Activated naive CD4-positive, alpha-beta T cell treated with Interleukin-2 at 50 U/mL for 16 hours (primary cell): Measurements from ENCODE around the gene RAB20.
"Not testable (repeated sequence)": the region's sequence is repeated elsewhere in the genome, so short reads cannot be mapped to it uniquely, and the experiment has no call there.

Experiments used
- DNase-seq: peaks from one replicate; pipeline ENCODE4 v3.0.0-alpha.2; 2020

The RAB20 gene

DNA sequence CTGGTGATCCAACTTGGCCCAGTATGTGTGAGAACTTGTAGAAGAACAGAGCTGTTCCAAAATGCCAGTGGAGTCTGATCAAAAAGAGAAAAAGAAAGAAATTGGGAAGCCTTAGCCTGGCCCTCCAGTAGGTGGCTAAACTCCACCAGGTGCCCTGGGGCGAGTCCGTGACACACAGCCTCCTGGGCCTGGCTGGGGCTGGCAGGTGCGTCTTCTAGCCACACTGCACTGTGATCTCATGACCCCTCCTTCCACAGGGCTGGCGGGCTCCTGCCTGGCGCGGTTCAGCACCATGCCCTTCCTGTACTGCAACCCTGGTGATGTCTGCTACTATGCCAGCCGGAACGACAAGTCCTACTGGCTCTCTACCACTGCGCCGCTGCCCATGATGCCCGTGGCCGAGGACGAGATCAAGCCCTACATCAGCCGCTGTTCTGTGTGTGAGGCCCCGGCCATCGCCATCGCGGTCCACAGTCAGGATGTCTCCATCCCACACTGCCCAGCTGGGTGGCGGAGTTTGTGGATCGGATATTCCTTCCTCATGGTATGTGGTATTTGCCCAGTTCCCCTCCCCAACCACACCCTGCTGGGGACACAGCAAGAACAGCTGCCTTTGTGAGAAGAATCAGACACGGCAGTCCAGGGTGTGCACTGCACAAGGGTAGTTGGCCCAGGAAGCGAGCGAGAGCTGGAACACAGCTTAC lies 53.7 kb downstream of the RAB20 start:
- no peak for DNase-seq

DNA sequence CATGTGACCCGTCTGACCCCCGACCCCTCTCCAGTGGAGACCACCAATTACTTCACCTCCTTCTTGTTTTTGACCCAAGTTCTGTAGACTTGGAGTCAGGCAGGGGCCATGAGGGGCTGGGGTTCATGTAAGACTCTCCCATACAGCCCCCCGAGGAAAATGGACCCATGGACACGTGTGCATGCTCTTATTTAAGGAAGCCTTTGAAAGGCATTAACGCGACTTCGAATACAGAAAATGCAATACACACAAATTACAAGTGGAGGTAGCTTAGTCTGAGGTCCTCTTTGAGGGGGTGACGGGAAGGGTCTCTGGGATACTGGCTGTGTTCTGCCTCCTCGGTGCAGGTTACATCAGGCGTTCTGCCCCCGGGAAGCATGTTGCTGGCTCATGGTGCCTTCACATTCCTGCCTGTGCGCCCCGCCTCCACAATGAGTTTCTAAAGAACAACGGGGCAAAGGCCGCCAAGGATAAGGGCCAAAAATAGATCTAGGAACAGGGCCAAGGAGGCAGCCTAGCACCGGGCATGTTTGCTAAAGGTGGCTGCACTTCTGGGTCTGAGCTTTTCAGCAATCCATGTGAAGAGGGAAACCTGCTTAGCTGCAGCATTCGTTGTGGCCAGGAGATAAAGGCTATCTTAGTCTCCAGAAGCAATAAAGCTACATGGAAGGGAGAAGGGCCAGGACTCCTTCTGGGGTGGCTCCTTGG lies 54.5 kb downstream of the RAB20 start:
- no peak for DNase-seq

DNA sequence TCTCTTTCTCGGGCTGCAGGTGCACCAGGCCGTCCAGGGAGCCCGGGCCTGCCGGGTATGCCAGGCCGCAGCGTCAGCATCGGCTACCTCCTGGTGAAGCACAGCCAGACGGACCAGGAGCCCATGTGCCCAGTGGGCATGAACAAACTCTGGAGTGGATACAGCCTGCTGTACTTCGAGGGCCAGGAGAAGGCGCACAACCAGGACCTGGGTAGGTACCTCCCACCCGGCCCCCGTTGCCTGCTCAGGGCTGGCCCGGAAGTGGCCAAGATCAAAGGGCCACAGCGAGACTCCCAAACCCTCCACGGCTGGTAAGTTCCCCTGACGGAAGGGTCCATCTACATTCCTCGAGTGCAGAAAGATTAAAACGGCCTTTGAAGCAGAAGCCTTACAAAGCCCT lies 55.1 kb downstream of the RAB20 start:
- no peak for DNase-seq

DNA sequence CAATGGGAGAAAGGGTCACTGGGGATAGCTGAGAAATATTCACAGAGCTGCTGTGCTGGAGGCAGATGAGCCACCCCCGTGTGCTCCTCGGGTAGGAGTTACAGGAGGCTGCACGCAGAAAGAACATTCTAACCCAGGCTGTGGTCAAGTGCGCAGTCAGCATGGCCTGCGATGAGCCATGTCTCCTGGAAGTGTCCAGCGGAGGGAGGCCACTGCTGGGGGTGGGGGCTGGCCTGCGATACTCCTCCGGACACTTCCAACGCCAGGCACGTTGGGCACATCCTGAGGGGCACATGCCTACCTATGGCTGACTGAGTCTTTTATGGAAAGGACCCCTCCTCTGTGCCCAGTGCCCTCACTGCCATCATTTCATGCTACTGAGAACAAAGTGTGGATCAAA lies 55.9 kb downstream of the RAB20 start:
- no peak for DNase-seq

DNA sequence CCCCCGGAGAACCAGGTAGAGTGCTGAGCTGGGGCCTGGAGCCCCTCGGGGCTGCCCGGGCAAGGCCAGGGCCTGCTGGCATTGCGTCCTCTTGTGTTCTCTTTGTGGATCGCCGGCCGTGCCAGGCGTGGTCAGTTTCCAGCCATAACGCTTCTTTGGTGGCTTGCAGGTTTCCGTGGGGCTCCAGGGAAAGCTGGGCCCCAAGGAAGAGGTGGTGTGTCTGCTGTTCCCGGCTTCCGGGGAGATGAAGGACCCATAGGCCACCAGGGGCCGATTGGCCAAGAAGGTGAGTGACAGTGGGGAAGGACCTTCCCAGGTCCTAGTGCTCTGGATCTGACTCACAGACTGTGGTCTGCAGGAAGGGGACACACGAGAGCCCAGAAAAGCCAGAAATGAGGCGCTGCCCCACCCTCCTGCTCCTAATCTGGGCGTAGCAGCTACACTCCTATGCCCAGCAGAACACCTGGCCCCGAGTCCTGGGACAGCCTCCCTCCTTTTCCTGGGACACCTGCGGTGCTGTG lies 57.5 kb downstream of the RAB20 start:
- DNase-seq = no peak

DNA sequence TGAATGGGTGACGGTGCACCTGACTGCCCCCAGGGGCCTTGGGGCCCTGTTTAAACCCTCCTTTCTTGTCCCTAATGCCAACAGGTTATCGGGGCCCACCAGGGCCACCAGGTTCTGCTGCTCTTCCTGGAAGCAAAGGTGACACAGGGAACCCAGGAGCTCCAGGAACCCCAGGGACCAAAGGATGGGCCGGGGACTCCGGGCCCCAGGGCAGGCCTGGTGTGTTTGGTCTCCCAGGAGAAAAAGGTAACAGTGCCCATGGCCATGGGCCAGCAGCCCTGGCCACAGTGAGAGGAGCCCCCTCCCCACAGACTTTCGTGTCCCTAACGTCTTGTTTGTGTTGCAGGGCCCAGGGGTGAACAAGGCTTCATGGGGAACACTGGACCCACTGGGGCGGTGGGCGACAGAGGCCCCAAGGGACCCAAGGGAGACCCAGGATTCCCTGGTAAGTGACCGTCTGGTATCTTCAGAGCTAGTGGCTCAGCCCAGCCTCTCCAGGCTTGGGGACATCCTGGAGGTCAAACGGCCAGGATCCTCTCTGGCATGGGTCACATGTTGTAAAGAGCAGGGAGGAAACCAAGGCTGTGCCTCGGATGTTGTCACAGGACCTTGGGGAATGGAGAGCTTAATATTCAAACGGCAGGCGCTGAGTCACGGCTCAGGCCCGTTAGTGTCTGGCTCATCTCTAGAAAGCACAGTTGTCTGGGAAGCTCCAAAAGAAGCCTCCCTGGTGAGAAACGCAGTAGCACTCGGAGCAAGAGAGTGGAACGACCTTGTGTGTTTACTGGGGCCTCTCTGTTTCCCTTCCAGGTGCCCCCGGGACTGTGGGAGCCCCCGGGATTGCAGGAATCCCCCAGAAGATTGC lies 58.3 kb downstream of the RAB20 start:
- no peak for DNase-seq

DNA sequence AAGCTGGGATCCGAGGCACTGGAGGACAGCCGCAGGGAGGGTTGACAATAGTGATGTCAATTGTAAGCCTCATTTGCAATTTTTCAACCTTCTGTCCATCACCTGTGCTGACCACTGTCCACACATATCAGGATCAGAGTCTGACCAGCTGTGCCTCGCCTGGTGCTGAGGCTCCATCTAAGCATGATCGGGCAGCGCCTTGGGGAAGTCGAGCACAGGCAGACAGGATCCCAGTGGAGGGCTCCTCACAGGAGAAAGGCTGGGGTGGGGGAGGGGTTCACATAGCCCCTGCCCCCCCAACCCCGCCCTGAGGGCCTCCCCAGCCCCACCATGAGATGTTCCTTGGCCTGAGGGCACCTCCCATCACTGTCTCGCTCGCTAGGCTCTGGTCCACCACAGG lies 60.3 kb downstream of the RAB20 start:
- no peak for DNase-seq

DNA sequence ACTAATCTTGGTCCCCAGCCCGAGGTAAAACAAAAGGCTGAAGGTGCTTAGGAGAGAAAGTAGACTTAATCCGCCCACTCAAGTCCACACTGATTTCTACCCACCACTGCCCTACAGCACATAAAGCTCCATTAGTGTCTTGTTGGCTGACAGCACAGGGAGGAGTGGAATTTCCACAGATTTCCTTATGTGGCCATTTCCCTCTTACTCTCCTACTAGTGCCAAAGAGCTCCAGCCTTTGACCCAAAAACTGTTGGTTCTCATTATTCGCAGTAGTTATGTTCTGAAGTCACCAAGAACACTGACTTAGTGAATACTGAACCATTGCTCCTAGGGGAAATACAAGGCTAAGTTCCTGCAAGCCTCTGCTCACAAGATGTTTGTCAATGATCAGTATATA lies 61.2 kb downstream of the RAB20 start:
- no peak for DNase-seq

DNA sequence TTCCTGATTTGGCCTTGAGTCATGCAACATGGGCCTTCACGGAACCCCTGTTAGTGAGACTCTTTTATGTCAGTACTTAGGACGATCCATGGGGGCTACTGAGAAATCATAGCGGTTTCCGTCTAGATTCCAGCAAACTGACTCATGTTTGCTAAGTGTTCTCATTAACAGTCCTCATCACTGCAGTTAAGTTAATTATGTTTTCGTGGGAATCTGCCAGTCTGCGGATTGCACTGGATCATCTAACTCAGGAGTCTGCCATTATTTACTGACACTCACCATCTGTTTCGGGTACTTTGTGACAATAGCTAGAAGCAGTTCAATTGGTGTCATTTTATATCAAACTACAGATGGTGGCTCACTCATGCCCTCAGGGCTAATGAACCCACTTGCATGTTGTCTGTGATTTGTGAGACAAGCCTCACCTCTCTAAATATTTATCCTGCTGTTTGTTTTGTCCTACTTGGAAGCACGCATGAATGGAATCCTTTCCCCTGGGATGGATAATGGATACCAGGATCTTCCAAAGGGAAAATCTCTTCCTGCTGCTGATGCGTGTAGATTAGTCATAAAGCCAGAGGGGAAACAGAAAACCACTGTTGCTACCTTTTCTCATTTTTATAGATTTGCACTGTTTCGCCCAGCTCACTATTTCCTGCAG lies 61.8 kb downstream of the RAB20 start:
- DNase-seq = no peak

DNA sequence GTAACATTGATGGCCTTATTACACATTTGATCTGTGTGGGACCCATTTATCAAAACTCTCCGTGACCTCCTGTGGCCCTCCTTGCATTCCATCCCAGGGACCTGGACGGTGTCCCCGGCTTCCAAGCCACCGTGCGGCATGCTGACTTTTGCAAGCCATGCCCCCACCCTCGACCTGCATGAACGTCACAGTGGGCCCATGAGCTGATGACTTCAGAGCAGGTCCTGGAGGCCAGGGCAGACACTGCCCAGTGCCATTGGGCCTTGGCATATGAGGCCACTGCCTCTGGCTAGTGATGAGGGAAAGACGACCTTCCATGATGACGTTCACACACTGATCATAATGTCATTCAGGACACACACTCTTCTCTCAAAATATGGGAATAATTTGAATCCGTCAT lies 62.8 kb downstream of the RAB20 start:
- DNase-seq = no peak

DNA sequence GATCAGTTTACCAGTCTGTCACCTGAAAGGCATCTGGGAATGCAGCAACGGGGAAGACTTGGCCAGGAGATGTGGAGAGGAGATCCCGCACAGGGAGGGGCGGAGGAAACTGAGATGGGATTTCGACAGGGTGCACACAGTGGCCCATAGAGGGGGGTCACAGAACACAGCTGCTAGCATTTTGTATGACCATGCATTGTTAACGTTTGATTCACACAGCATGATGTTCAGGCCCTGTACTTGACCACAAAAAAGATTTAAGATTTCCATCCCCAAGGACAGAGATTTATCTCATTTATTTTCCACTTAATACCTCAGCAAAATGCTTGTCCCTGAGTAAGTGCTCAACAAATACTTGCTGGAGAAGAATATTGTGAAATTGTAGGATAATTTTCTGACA lies 63.2 kb downstream of the RAB20 start:
- no peak for DNase-seq

DNA sequence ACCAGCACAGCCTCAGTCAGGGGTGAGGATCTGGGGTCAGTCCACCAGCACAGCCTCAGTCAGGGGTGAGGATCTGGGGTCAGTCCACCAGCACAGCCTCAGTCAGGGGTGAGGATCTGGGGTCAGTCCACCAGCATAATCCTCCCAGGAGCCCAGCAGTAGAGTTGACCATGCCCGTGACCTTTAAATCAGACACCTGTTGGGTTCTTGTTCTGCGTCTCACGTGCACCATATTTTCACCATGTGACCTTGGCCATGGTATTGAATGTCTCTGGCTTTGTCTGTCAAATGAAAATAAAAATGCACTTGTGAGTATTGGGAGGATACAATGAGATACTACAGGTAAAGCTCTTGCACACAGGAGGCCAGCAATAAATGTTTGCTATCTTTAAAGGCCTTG lies 63.6 kb downstream of the RAB20 start:
- DNase-seq = not testable (repeated sequence)

DNA sequence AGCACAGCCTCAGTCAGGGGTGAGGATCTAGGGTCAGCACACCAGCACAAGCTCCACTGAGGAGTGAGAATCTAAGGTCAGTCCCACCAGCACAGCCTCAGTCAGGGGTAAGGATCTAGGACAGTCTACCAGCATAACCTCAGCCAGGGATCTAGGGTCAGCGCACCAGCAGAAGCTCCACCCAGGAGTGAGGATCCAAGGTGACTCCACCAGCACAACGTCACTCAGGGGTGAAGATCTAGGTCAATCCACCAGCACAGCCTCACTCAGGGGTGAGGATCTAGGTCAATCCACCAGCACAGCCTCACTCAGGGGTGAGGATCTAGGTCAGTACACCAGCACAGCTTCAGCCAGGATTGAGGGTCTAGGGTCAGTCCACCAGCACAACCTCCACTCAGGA lies 64.5 kb downstream of the RAB20 start:
- no peak for DNase-seq

DNA sequence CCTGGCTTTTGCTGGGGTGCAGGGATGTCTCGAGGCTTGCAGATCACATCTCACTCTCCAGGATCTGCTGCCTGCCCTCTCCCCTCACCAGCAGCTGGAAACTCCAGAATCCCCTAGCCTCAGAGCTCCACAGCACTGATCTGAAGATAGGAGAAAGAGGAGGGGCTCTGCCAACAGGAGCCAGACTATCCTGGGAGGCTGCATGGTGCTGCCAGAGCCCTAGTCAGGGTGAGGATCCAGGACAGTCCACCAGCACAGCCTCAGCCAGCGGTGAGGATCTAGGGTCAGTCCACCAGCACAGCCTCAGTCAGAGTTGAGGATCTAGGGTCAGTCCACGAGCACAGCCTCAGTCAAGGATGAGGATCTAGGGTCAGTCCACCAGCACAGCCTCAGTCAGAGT lies 65.2 kb downstream of the RAB20 start:
- no peak for DNase-seq

DNA sequence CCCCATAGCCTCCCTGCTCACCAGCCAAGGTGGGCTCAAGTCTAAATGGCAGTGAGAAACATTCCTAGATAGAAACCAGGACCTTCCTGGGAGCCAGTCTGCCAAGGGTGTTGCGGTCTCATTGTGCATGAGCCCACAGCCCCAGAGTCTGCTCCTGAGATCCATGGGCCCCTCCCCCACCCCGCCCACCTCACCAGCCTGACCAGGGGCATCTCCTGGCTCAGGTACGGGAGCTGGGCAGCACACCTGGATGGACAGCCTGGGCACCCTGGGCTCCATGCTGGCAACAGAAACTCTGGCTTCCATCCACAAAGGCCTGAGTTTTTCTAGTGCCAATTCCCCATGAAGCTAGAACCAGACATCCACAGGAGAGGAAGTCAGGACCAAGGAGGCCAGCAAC lies 65.6 kb downstream of the RAB20 start:
- DNase-seq = no peak

DNA sequence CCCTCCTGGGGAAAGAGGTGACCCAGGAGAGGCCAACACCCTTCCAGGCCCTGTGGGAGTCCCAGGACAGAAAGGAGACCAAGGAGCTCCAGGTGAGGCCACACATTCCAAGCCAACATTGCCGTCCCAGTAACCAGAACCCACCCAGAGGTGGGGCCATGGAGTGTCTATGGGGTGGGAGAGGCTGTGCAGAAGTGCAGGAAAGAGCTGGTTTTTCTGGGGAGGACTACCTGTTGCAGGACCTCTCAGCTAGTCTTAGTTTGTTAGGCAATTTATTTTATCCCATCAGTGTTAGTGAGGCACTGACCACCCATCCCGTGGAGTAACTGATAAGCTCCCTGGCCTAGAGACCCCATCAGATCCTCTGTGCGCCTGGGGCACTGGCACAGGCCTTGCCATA lies 66.1 kb downstream of the RAB20 start:
- no peak for DNase-seq

DNA sequence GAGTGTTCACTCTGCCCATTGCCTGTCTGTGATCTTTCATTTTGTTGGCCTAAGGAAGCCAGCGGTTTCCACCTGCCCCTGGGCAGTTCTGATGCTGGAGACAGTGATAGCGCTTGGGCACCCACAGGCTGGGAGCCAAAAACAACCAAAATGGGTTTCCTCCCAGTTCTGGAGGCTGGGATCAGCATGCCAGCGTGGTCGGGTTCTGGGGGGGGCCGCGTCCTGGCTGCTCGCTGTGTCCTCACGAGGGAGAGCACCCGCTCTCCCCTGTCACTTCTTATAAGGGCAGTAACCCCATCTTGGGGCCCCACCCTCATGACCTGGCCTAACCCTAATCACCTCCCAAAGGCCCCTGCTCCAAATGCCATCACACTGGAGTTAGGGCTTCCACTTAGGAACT lies 67.9 kb downstream of the RAB20 start:
- no peak for DNase-seq

DNA sequence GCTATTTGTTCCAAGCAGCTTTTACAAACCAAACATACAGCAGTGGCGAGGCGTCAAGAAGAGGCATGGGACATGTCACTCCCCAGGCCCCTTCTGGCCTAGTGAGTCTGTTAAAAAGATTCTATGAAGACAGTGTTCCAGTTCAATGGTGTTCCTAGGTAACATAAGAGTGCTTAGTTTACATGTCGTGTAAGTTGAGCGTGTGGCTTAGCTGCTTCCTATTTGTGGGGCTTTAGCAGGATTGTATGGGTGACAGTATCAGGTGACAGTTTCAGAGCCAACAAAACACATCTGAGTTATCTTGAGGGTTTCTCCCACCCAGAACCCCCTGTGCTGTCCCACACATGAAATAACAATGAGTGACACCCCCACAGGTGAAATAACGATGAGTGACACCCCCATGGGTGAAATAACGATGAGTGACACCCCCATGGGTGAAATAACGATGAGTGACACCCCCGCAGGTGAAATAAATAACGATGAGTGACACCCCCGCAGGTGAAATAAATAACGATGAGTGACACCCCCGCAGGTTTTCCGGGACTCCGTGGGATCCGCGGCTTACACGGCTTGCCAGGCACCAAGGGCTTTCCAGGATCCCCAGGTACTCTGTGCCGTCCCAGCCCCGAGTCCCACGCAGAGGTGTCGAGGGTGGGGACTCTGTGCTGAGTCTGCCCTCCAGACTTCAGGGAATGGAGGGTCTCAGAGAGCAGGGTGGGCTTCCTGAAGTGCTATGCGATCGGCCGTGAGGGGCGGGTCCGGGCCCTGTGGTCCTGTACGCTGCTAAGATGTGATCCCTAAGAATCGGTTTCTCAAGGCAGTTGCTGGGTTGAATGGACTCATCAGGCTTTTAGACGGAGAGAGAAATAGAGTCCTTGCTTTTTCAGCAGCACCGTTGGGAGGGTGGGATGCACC lies 68.6 kb downstream of the RAB20 start:
- DNase-seq = no peak

DNA sequence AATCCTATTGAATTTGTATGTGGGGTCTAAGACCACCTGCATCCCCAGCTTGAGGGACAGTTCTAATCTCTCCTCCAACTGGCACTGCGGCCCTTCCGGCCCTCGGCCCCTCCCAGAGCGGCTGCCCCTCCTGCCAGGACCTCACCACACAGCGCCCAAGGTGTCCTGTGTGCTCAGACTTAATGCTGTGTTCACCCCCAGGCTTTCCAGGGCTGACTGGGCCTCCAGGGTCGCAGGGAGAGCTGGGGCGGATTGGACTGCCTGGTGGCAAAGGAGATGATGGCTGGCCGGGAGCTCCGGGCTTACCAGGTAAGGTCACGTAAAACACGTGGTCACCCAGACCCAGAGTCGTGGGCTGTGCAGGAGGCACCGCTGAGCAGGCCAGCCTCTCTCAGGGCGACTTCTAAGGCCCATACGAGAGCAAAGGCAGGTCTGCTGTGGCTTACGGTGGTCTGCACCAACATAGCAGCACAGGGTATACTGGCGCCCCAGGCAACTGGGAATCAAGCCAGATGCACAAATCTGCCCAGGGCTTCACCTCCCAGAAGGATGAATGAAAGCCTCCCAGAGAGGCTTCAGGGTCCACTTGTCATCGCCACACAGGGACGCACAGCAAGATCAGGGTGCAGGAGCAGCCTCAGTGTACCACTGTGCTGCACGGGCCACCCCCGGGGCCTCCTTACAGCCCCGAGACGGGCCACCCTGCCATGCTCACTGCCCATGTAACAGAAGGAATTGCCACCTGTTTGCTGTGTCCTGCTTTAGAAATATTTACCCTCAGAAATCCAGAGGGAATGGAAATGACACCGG lies 69.4 kb downstream of the RAB20 start:
- no peak for DNase-seq

DNA sequence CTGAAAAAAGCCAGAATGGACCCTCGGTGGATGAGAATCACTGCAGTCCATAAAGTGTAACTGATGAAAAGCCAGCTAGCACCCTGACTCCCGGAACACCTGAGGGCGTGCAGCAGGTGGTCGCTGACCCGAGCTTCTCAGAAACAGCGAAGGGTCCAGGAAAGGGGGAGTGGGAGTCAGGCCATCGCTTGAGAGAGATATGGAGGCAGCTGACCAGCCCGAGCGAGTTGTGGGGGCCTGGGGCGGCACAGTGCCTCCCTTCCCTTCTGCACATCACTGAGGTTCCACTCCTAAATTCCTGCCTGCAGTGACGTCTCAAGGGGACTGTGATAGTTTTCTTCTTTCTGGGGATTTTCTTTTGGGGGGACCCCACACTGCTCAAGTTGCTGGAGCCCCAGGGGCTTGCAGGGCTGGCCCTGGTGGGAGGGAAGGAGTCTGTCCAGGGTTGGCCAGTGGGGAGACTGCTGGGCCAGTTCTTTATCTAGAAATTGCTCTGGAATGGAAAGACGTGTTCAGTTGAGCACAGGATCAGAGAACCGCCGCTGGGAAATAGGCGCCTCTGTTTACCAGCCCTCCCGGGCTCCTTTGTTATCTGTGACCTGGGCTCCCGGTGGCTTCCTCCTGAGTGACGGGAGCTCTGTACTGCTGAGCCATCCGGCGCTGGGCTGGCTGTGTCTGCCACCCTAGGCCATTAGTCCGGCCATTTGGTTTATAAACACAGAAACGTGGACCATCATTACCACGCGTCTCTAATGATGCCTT lies 71.3 kb downstream of the RAB20 start:
- no peak for DNase-seq
